ENCODE data around the gene TMEM131.
"Not testable (repeated sequence)": the region's sequence is repeated elsewhere in the genome, so short reads cannot be mapped to it uniquely, and the experiment has no call there.

TMEM131 gene

DNA sequence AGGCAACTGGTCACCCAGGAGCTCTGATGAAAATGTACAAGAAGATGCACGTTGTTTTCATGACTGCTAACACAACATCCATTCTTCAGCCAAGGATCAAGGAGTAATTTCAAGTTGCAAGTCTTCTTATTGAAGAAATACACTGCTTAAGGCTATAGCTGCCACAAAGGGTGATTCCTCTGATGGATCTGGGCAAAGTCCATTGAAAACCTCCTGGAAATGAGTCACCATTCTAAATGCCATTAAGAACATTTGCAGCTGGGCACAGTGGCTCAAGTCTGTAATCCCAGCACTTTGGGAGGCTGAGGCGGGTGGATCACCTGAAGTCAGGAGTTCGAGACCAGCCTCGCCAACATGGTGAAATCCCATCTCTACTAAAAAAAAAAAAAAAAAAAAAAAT is 142.7 kb downstream of the TMEM131 start:
- not testable (repeated sequence) for DNase-seq

DNA sequence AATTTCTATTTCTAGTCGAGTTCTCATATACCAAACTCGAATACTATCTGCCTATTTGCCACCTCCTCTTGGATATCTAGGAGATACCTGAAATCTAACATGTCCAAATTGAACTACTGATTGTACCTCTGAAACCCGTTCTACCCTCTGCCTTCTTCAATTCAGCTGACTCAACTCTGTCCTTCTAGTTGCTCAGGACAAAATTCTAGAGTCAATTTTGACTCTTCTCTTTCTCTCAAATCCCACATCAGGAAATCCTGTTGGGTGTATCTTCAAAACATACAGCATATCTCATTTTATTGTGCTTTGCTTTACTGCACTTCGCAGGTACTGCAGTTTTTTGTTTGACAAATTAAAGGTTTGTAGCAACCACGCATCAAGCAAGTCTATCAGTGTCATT is 144.6 kb downstream of the TMEM131 start:
- DNase-seq, result no peak

GRCh38 chr2:97849881-97850528 is 145.7 kb downstream of the TMEM131 start:
- peak; percentile 40 for DNase-seq

- no peak for DNase-seq
These were observed 147.4 kb downstream of the TMEM131 start for GRCh38 chr2:97848306-97848705.

GRCh38 chr2:97846716-97847115 is 149.0 kb downstream of the TMEM131 start:
- not testable (repeated sequence) for DNase-seq

DNA sequence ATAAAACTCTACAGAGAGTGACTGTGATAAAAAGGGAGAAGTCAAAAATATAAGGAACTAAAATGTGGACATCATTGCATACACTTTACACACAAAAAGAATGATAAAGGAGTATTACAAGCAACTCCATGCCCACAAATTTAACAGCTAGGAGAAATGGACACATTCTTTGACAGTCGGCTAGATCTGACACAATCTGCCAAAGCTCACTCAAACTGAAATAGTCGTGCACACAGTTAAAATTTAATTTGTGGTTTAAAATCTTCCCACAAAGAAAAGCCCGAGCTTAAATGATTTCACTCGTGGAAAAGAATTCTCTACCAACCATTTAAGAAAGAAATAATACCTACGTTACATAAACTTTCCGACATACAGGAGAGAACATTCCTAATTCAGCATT is 149.9 kb downstream of the TMEM131 start:
- DNase-seq, result no peak

GRCh38 chr2:97845133-97845532 is 150.6 kb downstream of the TMEM131 start:
- DNase-seq, result no peak

GRCh38 chr2:97844311-97844859 is 151.4 kb downstream of the TMEM131 start:
- no peak for DNase-seq

- DNase-seq, result no peak
These were observed 155.6 kb downstream of the TMEM131 start for GRCh38 chr2:97840198-97840597.

DNA sequence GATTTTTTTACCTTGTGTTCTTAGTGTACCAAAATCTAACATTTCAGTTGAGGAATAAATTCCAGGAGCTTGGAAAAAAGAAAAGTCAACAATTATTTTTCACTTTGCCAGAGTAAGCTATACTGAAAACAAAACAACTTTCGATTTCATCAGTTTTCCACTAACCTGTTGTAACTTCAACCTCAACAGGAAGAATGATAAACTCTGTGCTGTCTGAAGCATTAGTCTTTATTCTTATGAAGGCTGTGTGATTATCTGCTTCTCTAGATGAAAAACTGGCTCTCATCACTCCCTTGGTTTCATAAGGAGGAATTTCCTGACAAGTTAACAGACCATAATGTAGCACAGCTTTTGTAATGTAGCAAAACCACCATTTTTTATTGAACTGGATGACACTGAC is 161.1 kb downstream of the TMEM131 start:
- peak; percentile 51 for DNase-seq

GRCh38 chr2:97831121-97831520 is 164.6 kb downstream of the TMEM131 start:
- DNase-seq, result no peak

DNA sequence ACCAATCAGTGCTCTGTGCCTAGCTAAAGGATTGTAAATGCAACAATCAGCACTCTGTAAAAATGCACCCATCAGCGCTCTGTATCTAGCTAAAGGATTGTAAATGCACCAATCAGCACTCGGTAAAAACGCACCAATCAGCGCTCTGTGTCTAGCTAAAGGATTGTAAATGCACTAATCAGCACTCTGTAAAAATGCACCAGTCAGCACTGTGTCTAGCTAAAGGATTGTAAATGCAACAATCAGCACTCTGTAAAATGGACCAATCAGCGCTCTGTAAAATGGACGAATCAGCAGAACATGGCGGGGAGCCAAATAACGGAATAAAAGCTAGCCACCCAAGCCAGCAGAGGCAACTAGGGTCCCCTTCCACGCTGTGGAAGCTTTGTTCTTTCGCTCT is 166.5 kb downstream of the TMEM131 start:
- DNase-seq, result not testable (repeated sequence)

DNA sequence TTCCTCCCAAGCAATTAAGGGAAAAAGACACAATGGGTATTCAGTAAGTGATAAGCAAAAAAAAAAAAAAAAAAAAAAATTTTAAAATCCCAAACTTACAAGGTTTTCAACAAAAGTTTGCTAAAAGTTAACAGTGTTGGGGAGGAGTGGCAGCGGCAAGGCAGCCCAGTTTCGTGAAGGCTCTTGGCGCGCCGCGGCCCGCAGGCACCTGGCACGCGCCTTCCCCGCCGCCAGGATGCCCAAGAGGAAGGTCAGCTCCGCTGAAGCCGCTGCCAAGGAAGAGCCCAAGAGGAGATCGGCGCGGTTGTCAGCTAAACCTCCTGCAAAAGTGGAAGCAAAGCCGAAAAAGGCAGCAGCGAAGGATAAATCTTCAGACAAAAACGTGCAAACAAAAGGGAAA is 168.7 kb downstream of the TMEM131 start:
- DNase-seq, result not testable (repeated sequence)

DNA sequence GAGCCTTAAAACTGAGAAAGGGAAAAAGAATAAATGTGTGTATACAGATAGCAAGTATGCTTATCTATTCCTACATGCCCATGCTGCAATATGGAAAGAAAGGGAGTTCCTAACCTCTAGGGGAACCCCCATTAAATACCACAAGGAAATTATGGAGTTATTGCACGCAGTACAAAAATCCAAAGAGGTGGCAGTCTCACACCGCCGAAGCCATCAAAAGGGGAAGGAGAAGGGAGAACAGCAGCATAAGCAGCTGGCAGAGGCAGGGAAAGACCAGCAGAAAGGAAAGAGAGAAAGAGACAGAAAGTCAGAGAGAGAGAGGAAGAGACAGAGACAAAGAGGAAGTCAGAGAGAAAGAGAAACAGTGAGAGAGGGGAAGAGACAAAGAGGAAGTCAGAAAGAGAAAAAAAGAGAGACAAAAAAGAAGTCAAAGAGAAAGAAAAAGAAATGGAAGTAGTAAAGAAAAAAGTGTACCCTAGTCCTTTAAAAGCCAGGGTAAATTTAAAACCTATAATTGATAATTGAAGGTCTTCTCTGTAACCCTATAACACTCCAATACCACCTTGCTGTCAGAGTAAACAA is 169.4 kb downstream of the TMEM131 start:
- not testable (repeated sequence) for DNase-seq

GRCh38 chr2:97824011-97824410 is 171.7 kb downstream of the TMEM131 start:
- DNase-seq, result not testable (repeated sequence)

GRCh38 chr2:97821862-97822261 is 173.9 kb downstream of the TMEM131 start:
- DNase-seq, result not testable (repeated sequence)

GRCh38 chr2:97819754-97820153 is 176.0 kb downstream of the TMEM131 start:
- DNase-seq, result no peak

GRCh38 chr2:97816411-97816810 is 179.3 kb downstream of the TMEM131 start:
- DNase-seq, result no peak

GRCh38 chr2:97812931-97813330 is 182.8 kb downstream of the TMEM131 start:
- DNase-seq, result no peak

GRCh38 chr2:97808816-97809215 is 186.9 kb downstream of the TMEM131 start:
- DNase-seq, result no peak

GRCh38 chr2:97806738-97807618 is 188.8 kb downstream of the TMEM131 start:
- DNase-seq, result peak; percentile 72

- DNase-seq, result no peak
These were observed 190.0 kb downstream of the TMEM131 start for GRCh38 chr2:97805776-97806175.

DNA sequence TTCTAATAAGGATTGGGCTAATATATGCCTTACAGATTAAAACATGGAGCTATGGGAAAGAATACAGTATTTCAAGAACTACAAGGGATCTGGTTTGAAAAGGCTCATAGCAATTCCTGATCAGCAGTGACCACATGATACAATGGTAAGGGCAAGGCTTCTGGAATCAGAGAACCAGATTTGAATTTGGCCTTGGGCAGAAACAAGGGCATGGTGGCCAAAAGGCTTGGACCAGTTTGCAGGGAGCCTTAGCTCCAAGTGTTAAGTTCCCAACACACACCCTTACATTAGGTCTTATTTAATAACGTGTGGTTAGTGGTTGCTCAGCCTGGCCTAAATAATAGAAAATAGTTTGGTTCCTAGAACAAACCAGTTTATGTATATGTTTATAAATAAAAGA is 194.7 kb downstream of the TMEM131 start:
- DNase-seq, result no peak

- peak; percentile 30 for DNase-seq
These were observed 197.3 kb downstream of the TMEM131 start for GRCh38 chr2:97798416-97798815.
